ENCODE results near the gene TPK1.

Gene TPK1

DNA sequence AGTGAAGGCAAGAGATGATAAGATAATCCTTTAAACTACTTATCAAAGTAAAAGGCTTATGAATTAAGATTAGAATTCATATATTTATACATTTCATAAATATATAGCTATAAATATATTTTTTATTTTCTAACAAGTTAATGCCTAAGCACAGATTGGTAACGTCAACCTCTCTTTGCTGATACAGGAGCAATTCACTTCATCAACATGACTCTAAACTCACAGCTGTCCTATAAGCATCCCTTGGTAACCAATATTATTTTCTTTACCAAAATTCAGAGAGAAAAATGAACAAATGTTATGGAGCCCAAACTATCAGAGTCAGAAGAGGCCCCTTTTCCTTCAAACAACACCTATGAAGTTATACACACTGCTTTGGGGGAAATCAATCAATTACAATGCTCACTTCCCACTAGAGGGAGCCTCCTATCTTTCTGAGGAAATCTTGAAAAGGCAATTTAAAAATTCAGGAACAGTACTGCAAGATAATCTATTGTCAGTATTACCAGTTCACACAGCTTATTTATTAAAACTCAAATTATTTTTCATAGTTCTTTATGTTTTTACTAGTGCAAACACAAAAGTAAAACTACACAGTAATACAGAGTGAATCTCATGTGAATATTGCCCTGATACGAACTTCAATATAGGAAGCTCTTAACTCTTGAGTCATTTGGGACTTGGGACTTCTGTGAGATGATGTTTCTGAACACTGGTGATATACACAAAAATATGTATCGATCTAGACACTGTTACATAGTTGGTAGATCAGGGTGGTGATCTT is 381.4 kb downstream of the TPK1 start:
- in situ Hi-C loops (cut with MboI; ENCODE audit: low pct_unique_long_range_greater_than_20kb, low sequenced_read_pairs, unreplicated experiment) = no loop called here
- TF ChIP-seq, protein P1, sequence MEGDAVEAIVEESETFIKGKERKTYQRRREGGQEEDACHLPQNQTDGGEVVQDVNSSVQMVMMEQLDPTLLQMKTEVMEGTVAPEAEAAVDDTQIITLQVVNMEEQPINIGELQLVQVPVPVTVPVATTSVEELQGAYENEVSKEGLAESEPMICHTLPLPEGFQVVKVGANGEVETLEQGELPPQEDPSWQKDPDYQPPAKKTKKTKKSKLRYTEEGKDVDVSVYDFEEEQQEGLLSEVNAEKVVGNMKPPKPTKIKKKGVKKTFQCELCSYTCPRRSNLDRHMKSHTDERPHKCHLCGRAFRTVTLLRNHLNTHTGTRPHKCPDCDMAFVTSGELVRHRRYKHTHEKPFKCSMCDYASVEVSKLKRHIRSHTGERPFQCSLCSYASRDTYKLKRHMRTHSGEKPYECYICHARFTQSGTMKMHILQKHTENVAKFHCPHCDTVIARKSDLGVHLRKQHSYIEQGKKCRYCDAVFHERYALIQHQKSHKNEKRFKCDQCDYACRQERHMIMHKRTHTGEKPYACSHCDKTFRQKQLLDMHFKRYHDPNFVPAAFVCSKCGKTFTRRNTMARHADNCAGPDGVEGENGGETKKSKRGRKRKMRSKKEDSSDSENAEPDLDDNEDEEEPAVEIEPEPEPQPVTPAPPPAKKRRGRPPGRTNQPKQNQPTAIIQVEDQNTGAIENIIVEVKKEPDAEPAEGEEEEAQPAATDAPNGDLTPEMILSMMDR (IDR thresholded peaks at IDR 0.05; ENCODE audit: extremely low read depth, insufficient read depth, missing control alignments) = peak; percentile 42
- no peak for DNase-seq (ENCODE audit: low spot score)

DNA sequence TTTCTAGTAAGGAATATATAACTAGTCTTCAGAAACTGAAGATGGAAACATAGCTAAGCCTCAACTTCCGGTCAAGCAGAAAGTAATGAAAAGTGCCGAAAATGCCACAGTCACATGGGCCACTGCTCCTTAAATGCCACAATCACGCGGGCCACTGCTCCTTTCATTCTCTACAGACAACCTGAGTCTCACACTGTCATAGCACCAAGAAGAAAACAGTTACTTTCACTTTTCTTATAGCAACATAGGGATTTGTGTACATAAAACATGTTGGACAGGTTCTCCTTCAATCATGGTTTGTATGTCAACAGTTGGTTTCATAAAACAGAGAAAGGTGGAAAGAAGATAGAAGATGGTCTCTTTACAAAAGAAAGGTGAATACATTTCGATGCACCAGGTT is 383.8 kb downstream of the TPK1 start:
- in situ Hi-C loops (cut with MboI; ENCODE audit: low pct_unique_long_range_greater_than_20kb, low sequenced_read_pairs, unreplicated experiment) = no loop called here
- TF ChIP-seq, protein P1 (IDR thresholded peaks at IDR 0.05; ENCODE audit: extremely low read depth, insufficient read depth, missing control alignments) = no peak
- DNase-seq (ENCODE audit: low spot score) = no peak

DNA sequence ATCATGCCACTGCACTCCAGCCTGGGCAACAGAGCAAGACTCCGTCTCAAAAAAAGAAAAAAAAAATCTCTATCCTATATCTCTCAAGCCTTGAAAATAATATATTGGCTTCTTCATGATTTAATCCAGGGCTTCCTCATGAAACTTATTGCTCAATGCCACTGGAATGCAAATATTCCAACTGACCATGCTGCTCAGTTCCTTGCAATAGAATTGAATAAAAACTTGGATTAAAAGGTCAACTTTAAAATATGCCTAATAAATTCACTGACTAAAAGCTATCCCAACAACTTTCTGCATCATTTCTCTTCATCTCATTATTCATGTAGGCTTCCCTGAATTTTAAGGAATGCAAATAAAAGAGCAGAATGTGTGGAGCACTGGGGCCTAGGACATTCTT is 390.3 kb downstream of the TPK1 start:
- TF ChIP-seq, protein P1 (IDR thresholded peaks at IDR 0.05; ENCODE audit: extremely low read depth, insufficient read depth, missing control alignments) = no peak
- in situ Hi-C loops (cut with MboI; ENCODE audit: low pct_unique_long_range_greater_than_20kb, low sequenced_read_pairs, unreplicated experiment) = no loop called here
- no peak for DNase-seq (ENCODE audit: low spot score)

DNA sequence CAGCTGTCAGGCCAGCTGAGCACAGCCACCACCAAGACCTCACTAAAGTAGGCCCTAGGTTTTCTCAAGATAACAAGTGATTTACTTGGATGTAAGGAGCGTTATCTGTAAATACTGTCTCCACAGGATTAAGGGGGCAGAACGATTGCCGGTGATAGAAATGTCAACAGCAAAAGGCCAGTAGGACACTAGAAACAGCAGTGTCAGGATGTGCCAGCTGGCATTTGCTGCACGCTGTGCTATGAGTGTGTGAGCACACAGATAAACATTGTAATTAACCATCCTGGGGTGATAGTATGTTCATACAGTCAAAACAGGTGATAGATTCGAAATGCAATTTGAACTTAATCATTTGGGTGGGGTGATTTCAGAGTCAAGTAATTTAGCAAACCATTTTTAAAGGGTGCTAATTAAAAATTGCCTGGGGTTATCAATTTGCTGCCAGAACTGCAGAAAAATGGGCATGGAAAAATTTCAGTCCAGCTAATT is 396.1 kb downstream of the TPK1 start:
- in situ Hi-C loops (cut with MboI; ENCODE audit: low pct_unique_long_range_greater_than_20kb, low sequenced_read_pairs, unreplicated experiment) = no loop called here
- DNase-seq (ENCODE audit: low spot score) = no peak

DNA sequence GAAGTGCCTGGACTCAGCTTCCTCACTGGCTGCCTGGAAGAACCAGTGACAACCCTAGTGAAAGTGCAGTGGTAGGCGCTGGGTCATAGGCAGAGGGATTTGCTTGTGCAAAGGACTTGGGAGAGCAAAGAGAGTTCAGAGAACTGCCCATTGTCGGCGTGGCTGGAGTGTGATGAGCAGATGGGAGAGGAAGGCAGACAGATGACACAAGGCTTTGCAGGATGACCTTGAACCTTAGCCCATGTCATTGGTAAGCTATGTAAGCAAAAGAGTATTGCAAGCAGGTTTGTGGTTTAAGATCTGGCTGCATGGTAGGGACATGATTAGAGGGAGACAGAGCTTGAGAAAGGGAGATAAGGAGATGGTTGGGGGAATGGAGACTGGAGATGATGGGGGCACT is 397.1 kb downstream of the TPK1 start:
- TF ChIP-seq, protein P1 (IDR thresholded peaks at IDR 0.05; ENCODE audit: extremely low read depth, insufficient read depth, missing control alignments) = no peak
- in situ Hi-C loops (cut with MboI; ENCODE audit: low pct_unique_long_range_greater_than_20kb, low sequenced_read_pairs, unreplicated experiment) = no loop called here
- no peak for DNase-seq (ENCODE audit: low spot score)

More for the DNA sequence above, 396.1 kb downstream of the TPK1 start:
- TF ChIP-seq, protein P1 (IDR thresholded peaks at IDR 0.05; ENCODE audit: extremely low read depth, insufficient read depth, missing control alignments) = no peak

DNA sequence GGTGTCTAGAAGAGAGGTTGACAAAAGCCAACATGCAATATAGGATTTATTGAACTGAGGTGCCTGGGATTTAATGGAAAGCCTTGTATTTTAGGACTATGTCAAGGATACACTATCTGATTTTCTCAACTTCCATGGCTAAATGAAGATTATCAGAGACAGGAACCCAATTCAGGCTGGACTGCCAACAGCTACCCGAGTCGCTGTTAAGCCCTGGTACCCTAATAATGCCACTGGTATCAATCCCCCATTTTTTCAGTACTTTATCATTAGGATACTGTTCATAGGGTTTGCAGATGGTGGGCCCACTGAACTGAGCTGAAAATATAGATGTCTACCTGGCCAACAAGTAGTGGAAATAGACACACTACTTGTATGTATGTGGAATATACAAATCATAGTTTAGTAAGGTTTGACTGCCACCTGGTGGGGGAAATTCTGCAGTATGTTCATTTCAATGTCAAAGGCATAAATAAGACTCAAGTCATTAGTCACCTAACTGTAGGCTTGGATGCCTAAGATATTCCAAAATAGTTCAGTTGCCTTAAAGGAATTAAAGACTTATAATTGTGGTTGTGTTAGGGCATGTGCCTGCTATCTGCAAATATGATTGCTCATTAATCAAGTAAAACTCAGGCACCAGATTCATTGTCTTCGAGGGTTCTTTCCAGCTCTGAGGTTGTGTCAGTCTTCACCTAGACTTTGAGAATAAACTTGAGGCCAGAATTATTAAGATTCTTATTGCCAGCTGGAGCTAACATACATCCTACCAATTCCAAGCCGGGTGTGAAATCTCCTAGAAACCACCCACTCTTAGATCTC is 398.3 kb downstream of the TPK1 start:
- in situ Hi-C loops (cut with MboI; ENCODE audit: low pct_unique_long_range_greater_than_20kb, low sequenced_read_pairs, unreplicated experiment) = no loop called here
- DNase-seq (ENCODE audit: low spot score) = peak; percentile 47
- TF ChIP-seq, protein P1 (IDR thresholded peaks at IDR 0.05; ENCODE audit: extremely low read depth, insufficient read depth, missing control alignments) = peak; percentile 58
